Calu3 (cell line): Measurements from ENCODE around the gene ABCA13. TPM values are rescaled to one million over a fixed set of nuclear protein-coding genes. Genes with fewer than 3 reads are reported as not detected.
"Not testable (repeated sequence)": the region's sequence is repeated elsewhere in the genome, so short reads cannot be mapped to it uniquely, and the experiment has no call there.

Source experiments
- BruUV-seq: library from RNA; stranded (reverse); fragments of 400-500 nt; replicated peaks from 2 replicates; lab custom pipeline; 2021; lab: Mats Ljungman, UMichigan
- CTCF ChIA-PET: fragments of 300-600 bp; sonication (Branson Sonifier 250); formaldehyde crosslinking; loops from one replicate; lab custom pipeline; 2022; ENCODE audit warnings: antibody characterized with exemption; lab: Charles Lee
- DNase-seq: peaks from one replicate; pipeline ENCODE4 v3.0.0; 2022
- H3K27ac Mint-ChIP-seq: one replicate; pipeline ENCODE4 v1.8.0; 2022; ENCODE audit warnings: mixed read lengths; ENCODE audit not compliant: unreplicated experiment
- H3K27me3 Mint-ChIP-seq: one replicate; pipeline ENCODE4 v1.8.0; 2022; ENCODE audit warnings: mixed read lengths; ENCODE audit not compliant: unreplicated experiment
- H3K36me3 Mint-ChIP-seq: one replicate; pipeline ENCODE4 v1.8.0; 2022; ENCODE audit warnings: mild to moderate bottlenecking, moderate library complexity, mixed read lengths; ENCODE audit not compliant: insufficient read depth, unreplicated experiment
- H3K4me1 Mint-ChIP-seq: one replicate; pipeline ENCODE4 v1.8.0; 2022; ENCODE audit warnings: mild to moderate bottlenecking, low read depth, mixed read lengths; ENCODE audit not compliant: unreplicated experiment
- H3K4me3 Mint-ChIP-seq: one replicate; pipeline ENCODE4 v1.8.0; 2022; ENCODE audit warnings: mild to moderate bottlenecking, low read depth, moderate library complexity, mixed read lengths; ENCODE audit not compliant: unreplicated experiment
- H3K9me3 Mint-ChIP-seq: one replicate; pipeline ENCODE4 v1.8.0; 2022; ENCODE audit warnings: low read depth, mixed read lengths; ENCODE audit not compliant: unreplicated experiment
- intact Hi-C: fragments of 100-400 bp; cut with micrococcal nuclease; formaldehyde crosslinking; loops from one replicate; pipeline ENCODE4 v1.10.0; 2022; ENCODE audit not compliant: unreplicated experiment
- total RNA-seq: library from RNA; stranded (reverse); gene quantifications from 2 replicates; pipeline ENCODE4 v1.2.3, GENCODE V29; 2022
- TF ChIP-seq, protein P1 (sequence below): fragments of 200-600 bp; IDR thresholded peaks from one replicate; pipeline ENCODE4 v1.8.0; 2022; ENCODE audit warnings: antibody characterized with exemption; ENCODE audit not compliant: unreplicated experiment

ABCA13 gene
- total RNA-seq, 1 experiment from 2014 or later, result 12.1 TPM

GRCh38 chr7:48147078-48147591 lies 24.1 kb upstream of the ABCA13 start:
- Mint-ChIP-seq H3K4me1 (peaks cover 58% of the 10 kb centered on the region), H3K36me3 (no peaks in the 10 kb centered on the region), H3K27ac (no peak overlapping the region), H3K27me3 (no peaks in the 10 kb centered on the region), H3K9me3 (peaks cover 2% of the 10 kb centered on the region), H3K4me3 (no peak overlapping the region)
- no peak for DNase-seq
- intact Hi-C loops, result no loop called here
- TF ChIP-seq, protein P1, sequence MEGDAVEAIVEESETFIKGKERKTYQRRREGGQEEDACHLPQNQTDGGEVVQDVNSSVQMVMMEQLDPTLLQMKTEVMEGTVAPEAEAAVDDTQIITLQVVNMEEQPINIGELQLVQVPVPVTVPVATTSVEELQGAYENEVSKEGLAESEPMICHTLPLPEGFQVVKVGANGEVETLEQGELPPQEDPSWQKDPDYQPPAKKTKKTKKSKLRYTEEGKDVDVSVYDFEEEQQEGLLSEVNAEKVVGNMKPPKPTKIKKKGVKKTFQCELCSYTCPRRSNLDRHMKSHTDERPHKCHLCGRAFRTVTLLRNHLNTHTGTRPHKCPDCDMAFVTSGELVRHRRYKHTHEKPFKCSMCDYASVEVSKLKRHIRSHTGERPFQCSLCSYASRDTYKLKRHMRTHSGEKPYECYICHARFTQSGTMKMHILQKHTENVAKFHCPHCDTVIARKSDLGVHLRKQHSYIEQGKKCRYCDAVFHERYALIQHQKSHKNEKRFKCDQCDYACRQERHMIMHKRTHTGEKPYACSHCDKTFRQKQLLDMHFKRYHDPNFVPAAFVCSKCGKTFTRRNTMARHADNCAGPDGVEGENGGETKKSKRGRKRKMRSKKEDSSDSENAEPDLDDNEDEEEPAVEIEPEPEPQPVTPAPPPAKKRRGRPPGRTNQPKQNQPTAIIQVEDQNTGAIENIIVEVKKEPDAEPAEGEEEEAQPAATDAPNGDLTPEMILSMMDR, result no peak
- CTCF ChIA-PET, result interaction anchor here (1.2 to 1.3 kb wide), 2 partner anchors 21 to 202 kb away, joined by 3 to 4 read pairs; no protein-coding TSS in a partner anchor
- no TSS peak for BruUV-seq

DNA sequence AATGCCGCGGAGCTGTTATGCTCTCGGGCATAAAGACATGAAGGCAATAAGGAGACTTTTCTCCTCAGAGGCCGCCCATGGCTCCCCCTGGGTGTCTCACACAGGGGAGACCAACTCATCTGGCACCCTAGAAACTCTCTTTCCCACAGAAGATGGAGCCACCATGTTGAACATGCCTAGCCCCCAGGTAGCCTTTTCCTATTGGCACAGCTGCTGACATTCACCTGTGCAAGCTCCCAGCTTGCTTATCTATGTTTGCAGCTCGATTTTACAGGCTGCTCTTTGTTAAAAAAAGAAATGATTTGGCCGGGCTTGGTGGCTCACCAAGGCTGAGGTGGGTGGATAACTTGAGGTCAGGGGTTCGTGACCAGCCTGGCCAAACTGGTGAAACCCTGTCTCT lies 23.6 kb upstream of the ABCA13 start:
- intact Hi-C loops, H3K36me3 Mint-ChIP-seq, H3K4me3 Mint-ChIP-seq, H3K9me3 Mint-ChIP-seq, H3K27ac Mint-ChIP-seq, DNase-seq, H3K27me3 Mint-ChIP-seq, BruUV-seq: not testable (repeated sequence)
- peaks cover 58% of the 10 kb centered on the region for H3K4me1 Mint-ChIP-seq
- CTCF ChIA-PET, result interaction anchor here (1.2 to 1.3 kb wide), 2 partner anchors 20 to 203 kb away, joined by 3 to 4 read pairs; no protein-coding TSS in a partner anchor

DNA sequence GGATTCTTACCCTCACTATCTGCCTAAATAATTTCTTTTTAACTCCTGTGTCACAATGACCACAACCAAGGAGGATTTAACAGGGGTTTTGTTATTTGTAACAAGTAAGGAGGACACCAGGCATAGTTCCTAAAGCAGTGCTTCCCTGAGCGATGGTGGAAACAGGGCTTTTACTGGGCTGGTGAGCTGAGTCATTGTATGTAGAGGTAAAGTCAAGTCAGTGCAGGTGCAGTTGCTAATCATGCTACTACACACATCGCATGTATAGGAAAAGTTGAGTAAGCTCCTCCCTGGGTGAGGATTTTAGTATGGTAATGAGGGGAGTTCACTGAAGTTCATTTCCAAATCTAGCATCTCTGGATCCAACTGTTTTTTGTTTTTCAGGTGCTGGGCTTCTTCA lies 22.9 kb upstream of the ABCA13 start:
- H3K4me1 Mint-ChIP-seq, result peaks cover 57% of the 10 kb centered on the region
- BruUV-seq, result no TSS peak
- DNase-seq, result no peak
- no peaks in the 10 kb centered on the region for H3K36me3 Mint-ChIP-seq
- H3K9me3 Mint-ChIP-seq, result peaks cover 3% of the 10 kb centered on the region
- H3K27me3 Mint-ChIP-seq, result no peaks in the 10 kb centered on the region
- H3K27ac Mint-ChIP-seq, result peak overlapping the region; percentile 8
- no peak overlapping the region for H3K4me3 Mint-ChIP-seq
- TF ChIP-seq, protein P1, result no peak
- CTCF ChIA-PET, result interaction anchor here (1.3 kb wide), 1 partner anchor 19 kb away, joined by 4 read pairs; no protein-coding TSS in a partner anchor
- intact Hi-C loops, result no loop called here

DNA sequence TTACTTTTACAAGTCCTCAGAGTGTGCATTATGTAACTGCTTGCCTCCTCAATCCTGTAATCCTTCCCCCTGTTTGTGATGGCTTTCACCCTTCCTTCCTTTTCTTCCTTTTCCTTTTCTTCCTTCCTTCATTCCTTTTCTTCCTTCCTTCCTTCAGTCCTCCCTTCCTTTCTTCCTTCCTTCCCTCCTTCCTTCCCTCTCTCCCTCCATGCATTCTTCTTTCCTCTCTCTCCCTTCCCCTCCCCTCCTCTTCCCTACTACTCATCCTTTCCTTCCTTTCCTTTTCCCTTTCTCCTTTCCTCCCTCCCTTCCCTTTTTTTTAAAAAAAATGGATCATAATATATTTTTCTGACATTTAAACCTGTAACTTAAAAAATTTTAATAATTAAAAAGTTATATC lies 22.2 kb upstream of the ABCA13 start:
- Mint-ChIP-seq H3K36me3 (no peaks in the 10 kb centered on the region), H3K27me3 (no peaks in the 10 kb centered on the region), H3K4me3 (no peak overlapping the region), H3K4me1 (peaks cover 50% of the 10 kb centered on the region), H3K9me3 (peaks cover 5% of the 10 kb centered on the region), H3K27ac (peak overlapping the region; percentile 7)
- TF ChIP-seq, protein P1, result no peak
- BruUV-seq, result no TSS peak
- no peak for DNase-seq
- CTCF ChIA-PET, result no interaction called here
- intact Hi-C loops, result no loop called here

DNA sequence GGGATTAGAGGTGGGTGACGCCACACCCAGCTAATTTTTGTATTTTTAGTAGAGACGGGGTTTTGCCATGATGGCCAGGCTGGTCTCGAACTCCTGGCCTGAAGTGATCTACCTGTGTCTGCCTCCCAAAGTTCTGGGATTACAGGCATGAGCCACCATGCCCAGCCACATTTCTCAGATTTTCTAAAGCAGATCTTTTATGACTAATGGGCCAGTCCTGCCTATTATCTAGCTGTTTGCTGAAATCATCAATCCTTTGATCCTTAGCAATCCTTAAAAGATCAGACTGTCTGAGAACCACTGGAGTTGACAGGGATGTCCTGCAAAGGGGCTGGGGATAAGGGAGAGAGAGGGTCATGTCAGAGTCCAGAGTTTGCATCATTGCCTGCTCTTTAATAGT lies 21.2 kb upstream of the ABCA13 start:
- Mint-ChIP-seq H3K27ac (no peak overlapping the region), H3K9me3 (peaks cover 5% of the 10 kb centered on the region), H3K36me3 (no peaks in the 10 kb centered on the region), H3K4me1 (peaks cover 40% of the 10 kb centered on the region), H3K27me3 (no peaks in the 10 kb centered on the region), H3K4me3 (no peak overlapping the region)
- DNase-seq, result no peak
- CTCF ChIA-PET, result no interaction called here
- TF ChIP-seq, protein P1, result no peak
- BruUV-seq, result no TSS peak
- intact Hi-C loops, result loop anchor here (5.0 kb wide), 2 partner anchors 158 to 303 kb away; no protein-coding TSS in a partner anchor
